Measurements from ENCODE around the gene ABCA10. TPM values are rescaled to one million over a fixed set of nuclear protein-coding genes. Genes with fewer than 3 reads are reported as not detected.

Gene ABCA10
- total RNA-seq, 2 donors from 2014 or later = 1.3 to 2.1 TPM

DNA sequence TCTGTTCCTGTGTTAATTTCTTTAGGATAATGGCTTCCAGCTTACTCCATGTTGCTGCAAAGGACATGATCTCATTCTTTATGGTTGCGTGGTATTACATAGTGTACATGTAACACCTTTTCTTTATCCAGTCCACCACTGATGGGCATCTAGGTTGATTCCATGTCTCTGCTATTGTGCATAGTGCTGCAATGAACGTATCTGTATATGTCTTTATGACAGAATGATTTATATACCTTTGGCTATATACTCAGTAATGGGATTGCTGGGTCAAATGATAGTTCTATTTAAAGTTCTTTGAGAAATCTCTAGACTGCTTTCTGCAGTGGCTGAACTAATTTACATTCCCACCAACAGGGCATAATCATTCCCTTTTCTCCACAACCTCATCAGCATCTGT lies 39.8 kb downstream of the ABCA10 start:
- TF ChIP-seq CTCF (IDR thresholded peaks at IDR 0.05) = no peak
- H3K4me3 ChIP-seq = no peak overlapping the region
- no peak for DNase-seq (ENCODE audit: low spot score)
- H3K36me3 ChIP-seq = peaks cover 4% of the 10 kb centered on the region
- no peaks in the 10 kb centered on the region for H3K9me3 ChIP-seq
- no peaks in the 10 kb centered on the region for H3K27me3 ChIP-seq
- no peak overlapping the region for H3K27ac ChIP-seq
- no peaks in the 10 kb centered on the region for H3K4me1 ChIP-seq

DNA sequence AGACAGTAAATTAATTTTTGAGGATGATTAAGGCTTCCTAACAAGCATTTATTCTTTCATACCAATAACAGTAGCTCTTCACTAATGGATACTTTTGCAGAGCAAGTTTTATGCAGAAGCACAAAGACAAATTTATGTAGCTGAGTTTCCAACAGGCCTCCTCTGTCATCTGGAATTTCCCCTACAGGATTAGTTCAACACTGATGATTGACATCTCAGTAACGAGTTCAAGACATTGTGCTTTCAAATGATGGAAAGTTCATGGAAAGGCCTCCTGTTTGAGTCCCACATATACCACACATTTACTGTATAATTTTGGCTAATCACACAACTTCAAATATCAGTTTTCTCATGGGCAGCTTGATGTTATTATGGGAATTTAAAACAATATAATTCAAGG lies 40.6 kb downstream of the ABCA10 start:
- TF ChIP-seq CTCF (IDR thresholded peaks at IDR 0.05) = no peak
- peaks cover 4% of the 10 kb centered on the region for H3K36me3 ChIP-seq
- H3K27me3 ChIP-seq = no peaks in the 10 kb centered on the region

GRCh38 chr17:69187294-69187693 lies 41.3 kb downstream of the ABCA10 start:
- DNase-seq (ENCODE audit: low spot score) = no peak
- H3K27me3 ChIP-seq = no peaks in the 10 kb centered on the region
- H3K4me3 ChIP-seq = no peak overlapping the region
- H3K4me1 ChIP-seq = no peaks in the 10 kb centered on the region
- H3K9me3 ChIP-seq = no peaks in the 10 kb centered on the region
- peaks cover 4% of the 10 kb centered on the region for H3K36me3 ChIP-seq
- no peak overlapping the region for H3K27ac ChIP-seq
- no peak for TF ChIP-seq CTCF (IDR thresholded peaks at IDR 0.05)

More for the DNA sequence above, 40.6 kb downstream of the ABCA10 start:
- Histone ChIP-seq H3K4me1 (no peaks in the 10 kb centered on the region), H3K9me3 (no peaks in the 10 kb centered on the region), H3K27ac (no peak overlapping the region), H3K4me3 (no peak overlapping the region)
- no peak for DNase-seq (ENCODE audit: low spot score)

- Histone ChIP-seq H3K27ac (no peak overlapping the region), H3K27me3 (no peaks in the 10 kb centered on the region), H3K4me3 (no peak overlapping the region), H3K36me3 (peaks cover 4% of the 10 kb centered on the region), H3K4me1 (no peaks in the 10 kb centered on the region), H3K9me3 (no peaks in the 10 kb centered on the region)
- no peak for DNase-seq (ENCODE audit: low spot score)
- no peak for TF ChIP-seq CTCF (IDR thresholded peaks at IDR 0.05)
These were observed 49.2 kb downstream of the ABCA10 start for GRCh38 chr17:69179227-69179952.

DNA sequence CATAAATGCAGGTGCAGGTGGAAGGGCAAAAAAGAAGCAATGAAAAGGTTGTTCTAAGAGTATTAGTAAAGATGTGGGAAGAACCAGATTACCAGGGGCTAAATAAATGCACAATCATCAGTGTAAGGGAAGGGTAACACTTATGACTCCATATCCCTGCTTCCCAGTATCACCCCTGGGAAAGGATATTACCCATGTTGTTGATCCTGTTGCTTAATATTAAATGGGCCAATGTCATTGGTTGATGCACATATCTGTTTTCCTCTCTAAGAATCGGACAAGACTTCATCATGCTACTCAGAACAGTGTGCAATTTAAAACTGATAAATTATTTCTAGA lies 52.2 kb downstream of the ABCA10 start:
- Histone ChIP-seq H3K9me3 (no peaks in the 10 kb centered on the region), H3K4me1 (no peaks in the 10 kb centered on the region), H3K36me3 (peaks cover 4% of the 10 kb centered on the region), H3K27me3 (no peaks in the 10 kb centered on the region), H3K27ac (no peak overlapping the region), H3K4me3 (no peak overlapping the region)
- TF ChIP-seq CTCF (IDR thresholded peaks at IDR 0.05) = no peak
- DNase-seq (ENCODE audit: low spot score) = no peak

Measured in right atrium auricular region (tissue), 2 donors.